Neural progenitor cell (in vitro differentiated cells): ENCODE data around the gene NPR2. TPM values are rescaled to one million over a fixed set of nuclear protein-coding genes. Genes with fewer than 3 reads are reported as not detected.

Experiments
- DNase-seq: peaks from one replicate; pipeline ENCODE4 v3.0.0-alpha.2; 2016; ENCODE audit warnings: low spot score
- H2AFZ ChIP-seq: fragments of 200-600 bp; sonication (generic); replicated peaks from 2 replicates; pipeline ENCODE4 v1.6.1; 2016; ENCODE audit warnings: antibody characterized with exemption
- H3F3A ChIP-seq: fragments of 200-600 bp; sonication (generic); 2 replicates; pipeline ENCODE4 v1.6.1; 2016; ENCODE audit warnings: antibody characterized with exemption, low read depth
- H3K27ac ChIP-seq: fragments of 200-600 bp; sonication (generic); 2 replicates; pipeline ENCODE4 v1.5.1; 2016; ENCODE audit warnings: mild to moderate bottlenecking
- H3K27me3 ChIP-seq: fragments of 200-600 bp; sonication (generic); 2 replicates; pipeline ENCODE4 v1.6.1; 2016; ENCODE audit warnings: mild to moderate bottlenecking, moderate library complexity
- H3K36me3 ChIP-seq: fragments of 200-600 bp; sonication (generic); 2 replicates; pipeline ENCODE4 v1.5.1; 2016
- H3K4me1 ChIP-seq: fragments of 200-600 bp; sonication (generic); 2 replicates; pipeline ENCODE4 v1.6.1; 2016; ENCODE audit warnings: mixed run types
- H3K4me2 ChIP-seq: fragments of 200-600 bp; sonication (generic); 2 replicates; pipeline ENCODE4 v1.6.1; 2016
- H3K4me3 ChIP-seq: fragments of 200-600 bp; sonication (generic); 2 replicates; pipeline ENCODE4 v1.5.1; 2016
- H3K79me2 ChIP-seq: fragments of 200-600 bp; sonication (generic); 2 replicates; pipeline ENCODE4 v1.6.1; 2016; ENCODE audit warnings: low read depth
- H3K9ac ChIP-seq: fragments of 200-600 bp; sonication (generic); 2 replicates; pipeline ENCODE4 v1.6.1; 2016
- H3K9me3 ChIP-seq: fragments of 200-600 bp; sonication (generic); 2 replicates; pipeline ENCODE4 v1.5.1; 2016; ENCODE audit warnings: low read depth
- H4K20me1 ChIP-seq: fragments of 200-600 bp; sonication (generic); 2 replicates; pipeline ENCODE4 v1.6.1; 2016; ENCODE audit warnings: low read depth
- H3K27ac Mint-ChIP-seq: 3 replicates; pipeline ENCODE4 v1.8.0; 2021; ENCODE audit warnings: mixed read lengths
- H3K27me3 Mint-ChIP-seq: 2 replicates; pipeline ENCODE4 v1.8.0; 2022; ENCODE audit warnings: low read depth, mild to moderate bottlenecking, inconsistent platforms, moderate library complexity, mixed read lengths; ENCODE audit not compliant: insufficient read depth
- H3K36me3 Mint-ChIP-seq: 3 replicates; pipeline ENCODE4 v1.8.0; 2021; ENCODE audit warnings: mixed read lengths
- H3K4me1 Mint-ChIP-seq: 3 replicates; pipeline ENCODE4 v1.8.0; 2021; ENCODE audit warnings: mixed read lengths
- H3K4me3 Mint-ChIP-seq: 3 replicates; pipeline ENCODE4 v1.8.0; 2021; ENCODE audit warnings: mild to moderate bottlenecking, moderate library complexity, mixed read lengths
- H3K9me3 Mint-ChIP-seq: 3 replicates; pipeline ENCODE4 v1.8.0; 2020; ENCODE audit warnings: mixed read lengths
- EZH2 ChIP-seq: fragments of 200-600 bp; sonication (generic); IDR thresholded peaks from 2 replicates; pipeline ENCODE4 v1.6.1; 2017; ENCODE audit warnings: antibody characterized with exemption, mild to moderate bottlenecking, moderate library complexity
- EZH2phosphoT487 ChIP-seq: fragments of 200-600 bp; sonication (generic); IDR thresholded peaks from 2 replicates; pipeline ENCODE4 v1.6.1; 2017; ENCODE audit warnings: antibody characterized with exemption
- total RNA-seq: library from RNA; depleted of rRNA; stranded (reverse); fragments of >200 nt; gene quantifications from 2 replicates; pipeline ENCODE4 v1.2.3, GENCODE V29; 2015; ENCODE audit warnings: low replicate concordance
- TF ChIP-seq, protein P1 (sequence below): fragments of 200-600 bp; sonication (generic); IDR thresholded peaks from 2 replicates; pipeline ENCODE4 v1.5.1; 2017; ENCODE audit warnings: antibody characterized with exemption, mild to moderate bottlenecking

NPR2 gene
- total RNA-seq, 1 donor from 2014 or later: 5.6 TPM

DNA sequence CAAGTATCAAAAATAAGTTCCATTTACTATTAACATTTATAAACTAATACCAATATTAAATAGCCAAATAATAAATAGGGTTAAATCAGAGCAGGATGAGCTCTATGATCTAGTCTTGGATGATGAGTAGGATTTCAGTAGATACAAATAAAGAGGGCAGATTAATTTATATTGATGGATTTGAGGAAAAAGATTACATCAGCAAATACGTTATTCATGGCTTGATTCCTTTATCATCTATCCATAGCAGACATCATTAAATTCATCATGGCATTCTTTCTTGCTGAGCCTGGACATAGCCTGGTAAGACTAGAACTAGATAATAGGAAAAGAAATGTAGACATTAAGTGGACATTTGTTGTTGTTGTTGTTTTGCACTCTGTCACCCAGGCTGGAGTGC, 23.9 kb upstream of the NPR2 start:
- Histone ChIP-seq H3K9ac (no peak overlapping the region), H3K27me3 (no peaks in the 10 kb centered on the region), H4K20me1 (peaks cover 29% of the 10 kb centered on the region), H3K27ac (no peak overlapping the region), H3K4me1 (peaks cover 9% of the 10 kb centered on the region), H3K9me3 (no peaks in the 10 kb centered on the region), H3K79me2 (peaks cover 33% of the 10 kb centered on the region), H3F3A (peaks cover 10% of the 10 kb centered on the region), H2AFZ (no peak overlapping the region), H3K36me3 (no peaks in the 10 kb centered on the region), H3K4me2 (no peak overlapping the region), H3K4me3 (no peak overlapping the region)
- no peaks in the 10 kb centered on the region for H3K9me3 Mint-ChIP-seq
- DNase-seq: no peak
- no peaks in the 10 kb centered on the region for H3K36me3 Mint-ChIP-seq
- H3K4me3 Mint-ChIP-seq: no peak overlapping the region
- H3K27ac Mint-ChIP-seq: no peak overlapping the region
- H3K27me3 Mint-ChIP-seq: no peaks in the 10 kb centered on the region
- no peaks in the 10 kb centered on the region for H3K4me1 Mint-ChIP-seq
- TF ChIP-seq EZH2: no peak
- TF ChIP-seq, protein P1, sequence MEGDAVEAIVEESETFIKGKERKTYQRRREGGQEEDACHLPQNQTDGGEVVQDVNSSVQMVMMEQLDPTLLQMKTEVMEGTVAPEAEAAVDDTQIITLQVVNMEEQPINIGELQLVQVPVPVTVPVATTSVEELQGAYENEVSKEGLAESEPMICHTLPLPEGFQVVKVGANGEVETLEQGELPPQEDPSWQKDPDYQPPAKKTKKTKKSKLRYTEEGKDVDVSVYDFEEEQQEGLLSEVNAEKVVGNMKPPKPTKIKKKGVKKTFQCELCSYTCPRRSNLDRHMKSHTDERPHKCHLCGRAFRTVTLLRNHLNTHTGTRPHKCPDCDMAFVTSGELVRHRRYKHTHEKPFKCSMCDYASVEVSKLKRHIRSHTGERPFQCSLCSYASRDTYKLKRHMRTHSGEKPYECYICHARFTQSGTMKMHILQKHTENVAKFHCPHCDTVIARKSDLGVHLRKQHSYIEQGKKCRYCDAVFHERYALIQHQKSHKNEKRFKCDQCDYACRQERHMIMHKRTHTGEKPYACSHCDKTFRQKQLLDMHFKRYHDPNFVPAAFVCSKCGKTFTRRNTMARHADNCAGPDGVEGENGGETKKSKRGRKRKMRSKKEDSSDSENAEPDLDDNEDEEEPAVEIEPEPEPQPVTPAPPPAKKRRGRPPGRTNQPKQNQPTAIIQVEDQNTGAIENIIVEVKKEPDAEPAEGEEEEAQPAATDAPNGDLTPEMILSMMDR: no peak
- TF ChIP-seq EZH2phosphoT487: no peak

DNA sequence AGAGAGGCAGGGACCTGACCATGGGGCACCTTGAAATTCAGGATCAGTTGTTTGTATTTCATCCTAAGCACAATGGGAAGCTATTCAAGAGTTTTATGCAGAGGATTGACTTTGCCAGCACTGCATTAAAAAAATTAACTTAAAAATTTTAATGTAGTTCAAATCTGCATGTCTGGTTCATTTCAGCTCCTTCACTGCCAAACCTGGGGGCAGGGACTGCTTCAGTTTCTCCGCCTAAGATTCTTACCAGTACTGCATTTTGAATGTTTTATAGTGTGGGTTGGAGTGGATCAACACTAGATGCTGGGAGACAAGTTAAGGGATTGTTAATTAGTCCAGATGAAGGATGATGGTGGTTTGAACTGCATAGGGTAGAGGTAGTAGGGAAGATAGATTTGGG, 21.6 kb upstream of the NPR2 start:
- H3K4me3 ChIP-seq: no peak overlapping the region
- H3K36me3 Mint-ChIP-seq: no peaks in the 10 kb centered on the region

DNA sequence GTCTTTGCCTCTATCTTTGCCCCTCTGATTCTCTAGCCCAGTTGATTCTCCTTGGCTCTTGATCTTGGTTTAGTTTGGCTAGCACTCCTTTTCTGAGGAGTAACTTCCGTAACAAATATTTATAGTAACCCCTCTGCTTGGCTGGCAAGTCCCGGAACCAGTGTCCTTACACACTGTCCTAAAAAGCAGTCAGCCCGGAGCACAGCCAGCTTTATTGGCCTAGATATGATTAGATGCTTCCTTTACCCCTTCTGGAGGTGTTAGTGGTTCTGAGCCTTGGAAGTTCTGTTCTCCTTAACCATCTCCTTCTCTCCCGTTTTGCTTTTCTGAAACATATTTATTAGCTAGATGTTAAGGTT, 20.3 kb upstream of the NPR2 start:
- Histone ChIP-seq H3K9ac (no peak overlapping the region), H3K9me3 (no peaks in the 10 kb centered on the region), H2AFZ (no peak overlapping the region), H3K4me1 (peaks cover 16% of the 10 kb centered on the region), H3K36me3 (no peaks in the 10 kb centered on the region), H3F3A (peaks cover 15% of the 10 kb centered on the region), H3K79me2 (no peaks in the 10 kb centered on the region), H3K27ac (no peak overlapping the region), H3K4me2 (no peak overlapping the region), H4K20me1 (peaks cover 37% of the 10 kb centered on the region), H3K4me3 (no peak overlapping the region), H3K27me3 (no peaks in the 10 kb centered on the region)
- Mint-ChIP-seq H3K36me3 (no peaks in the 10 kb centered on the region), H3K27me3 (no peaks in the 10 kb centered on the region), H3K9me3 (no peaks in the 10 kb centered on the region), H3K27ac (no peak overlapping the region), H3K4me3 (no peak overlapping the region), H3K4me1 (peaks cover 12% of the 10 kb centered on the region)
- no peak for DNase-seq
- TF ChIP-seq EZH2phosphoT487: no peak
- TF ChIP-seq, protein P1: no peak
- no peak for TF ChIP-seq EZH2

More for the DNA sequence above, 21.6 kb upstream of the NPR2 start:
- no peaks in the 10 kb centered on the region for H3K4me1 Mint-ChIP-seq
- Histone ChIP-seq H3K9ac (no peak overlapping the region), H3K27me3 (no peaks in the 10 kb centered on the region), H3K4me2 (no peak overlapping the region), H3K36me3 (no peaks in the 10 kb centered on the region), H3K4me1 (peaks cover 3% of the 10 kb centered on the region), H3K9me3 (no peaks in the 10 kb centered on the region), H4K20me1 (peaks cover 24% of the 10 kb centered on the region), H2AFZ (no peak overlapping the region), H3K79me2 (peaks cover 11% of the 10 kb centered on the region), H3K27ac (no peak overlapping the region), H3F3A (peaks cover 5% of the 10 kb centered on the region)
- TF ChIP-seq, protein P1: no peak
- TF ChIP-seq EZH2phosphoT487 (no peak), EZH2 (no peak)
- no peak overlapping the region for H3K27ac Mint-ChIP-seq
- no peak for DNase-seq
- H3K27me3 Mint-ChIP-seq: no peaks in the 10 kb centered on the region
- no peaks in the 10 kb centered on the region for H3K9me3 Mint-ChIP-seq
- no peak overlapping the region for H3K4me3 Mint-ChIP-seq
